Measurements from ENCODE around the gene HSD17B7. TPM values are rescaled to one million over a fixed set of nuclear protein-coding genes. Genes with fewer than 3 reads are reported as not detected.

HSD17B7 gene
- total and polyA plus RNA-seq, 2 of the 13 experiments (the other 11 are each of a cell fraction or from before 2014, with no cell fraction given) = 43.9 to 84.9 TPM

- TF ChIP-seq POLR2A (IDR thresholded peaks at IDR 0.05; ENCODE audit: insufficient read depth in 1 of 2, low read depth in 2 of 2, low read length in 2 of 2) (peak; percentile 38 to 76; a peak in 3 of 4 replicates), POLR2G (IDR thresholded peaks at IDR 0.05; ENCODE audit: low read depth, low read length) (peak; percentile 61; the same call in 1 of the 2 replicates), TBX2 (CRISPR knock-in tag; IDR thresholded peaks at IDR 0.05; ENCODE audit: borderline replicate concordance) (peak; percentile 47; the same call in 1 of the 2 replicates), GATAD1 (CRISPR knock-in tag; IDR thresholded peaks at IDR 0.05) (peak; percentile 56; the same call in 1 of the 2 replicates), HNF1B (CRISPR knock-in tag; IDR thresholded peaks at IDR 0.05) (peak; percentile 68; the same call in 1 of the 2 replicates), ZNF205 (CRISPR knock-in tag; IDR thresholded peaks at IDR 0.05) (peak; percentile 66; the same call in 1 of the 2 replicates), HDAC1 (CRISPR knock-in tag; IDR thresholded peaks at IDR 0.05) (peak; percentile 54), SP5 (CRISPR knock-in tag; IDR thresholded peaks at IDR 0.05; ENCODE audit: borderline replicate concordance, low read depth) (peak; percentile 39; the same call in 1 of the 2 replicates), HNRNPLL (IDR thresholded peaks at IDR 0.05; ENCODE audit: low read depth, low read length, poor library complexity, severe bottlenecking) (peak; percentile 79), GABPB1 (CRISPR knock-in tag; IDR thresholded peaks at IDR 0.05) (peak; percentile 37; the same call in 1 of the 2 replicates), CREB1 (IDR thresholded peaks at IDR 0.05) (peak; percentile 83), CREB1 (CRISPR knock-in tag; IDR thresholded peaks at IDR 0.05) (peak; percentile 85), ZNF878 (CRISPR knock-in tag; IDR thresholded peaks at IDR 0.05) (0 out of 2 replicates have a peak, but pooled peaks have one; percentile 40), MED1 (CRISPR knock-in tag; IDR thresholded peaks at IDR 0.05) (peak; percentile 67), PITX1 (CRISPR knock-in tag; IDR thresholded peaks at IDR 0.05) (peak; percentile 90), HDAC2 (CRISPR knock-in tag; IDR thresholded peaks at IDR 0.05) (peak; percentile 23; the same call in 1 of the 2 replicates), ZNF331 (CRISPR knock-in tag; IDR thresholded peaks at IDR 0.05) (peak; percentile 80), RFXAP (CRISPR knock-in tag; IDR thresholded peaks at IDR 0.05; ENCODE audit: borderline replicate concordance) (peak; percentile 45; the same call in 1 of the 2 replicates), SAP130 (CRISPR knock-in tag; IDR thresholded peaks at IDR 0.05; ENCODE audit: low read depth) (peak; percentile 79), DR1 (CRISPR knock-in tag; IDR thresholded peaks at IDR 0.05) (peak; percentile 27; the same call in 1 of the 2 replicates)
- TF ChIP-seq, protein P1, sequence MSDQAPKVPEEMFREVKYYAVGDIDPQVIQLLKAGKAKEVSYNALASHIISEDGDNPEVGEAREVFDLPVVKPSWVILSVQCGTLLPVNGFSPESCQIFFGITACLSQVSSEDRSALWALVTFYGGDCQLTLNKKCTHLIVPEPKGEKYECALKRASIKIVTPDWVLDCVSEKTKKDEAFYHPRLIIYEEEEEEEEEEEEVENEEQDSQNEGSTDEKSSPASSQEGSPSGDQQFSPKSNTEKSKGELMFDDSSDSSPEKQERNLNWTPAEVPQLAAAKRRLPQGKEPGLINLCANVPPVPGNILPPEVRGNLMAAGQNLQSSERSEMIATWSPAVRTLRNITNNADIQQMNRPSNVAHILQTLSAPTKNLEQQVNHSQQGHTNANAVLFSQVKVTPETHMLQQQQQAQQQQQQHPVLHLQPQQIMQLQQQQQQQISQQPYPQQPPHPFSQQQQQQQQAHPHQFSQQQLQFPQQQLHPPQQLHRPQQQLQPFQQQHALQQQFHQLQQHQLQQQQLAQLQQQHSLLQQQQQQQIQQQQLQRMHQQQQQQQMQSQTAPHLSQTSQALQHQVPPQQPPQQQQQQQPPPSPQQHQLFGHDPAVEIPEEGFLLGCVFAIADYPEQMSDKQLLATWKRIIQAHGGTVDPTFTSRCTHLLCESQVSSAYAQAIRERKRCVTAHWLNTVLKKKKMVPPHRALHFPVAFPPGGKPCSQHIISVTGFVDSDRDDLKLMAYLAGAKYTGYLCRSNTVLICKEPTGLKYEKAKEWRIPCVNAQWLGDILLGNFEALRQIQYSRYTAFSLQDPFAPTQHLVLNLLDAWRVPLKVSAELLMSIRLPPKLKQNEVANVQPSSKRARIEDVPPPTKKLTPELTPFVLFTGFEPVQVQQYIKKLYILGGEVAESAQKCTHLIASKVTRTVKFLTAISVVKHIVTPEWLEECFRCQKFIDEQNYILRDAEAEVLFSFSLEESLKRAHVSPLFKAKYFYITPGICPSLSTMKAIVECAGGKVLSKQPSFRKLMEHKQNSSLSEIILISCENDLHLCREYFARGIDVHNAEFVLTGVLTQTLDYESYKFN (CRISPR knock-in tag; conservative IDR thresholded peaks at IDR 0.05) = 0 out of 2 replicates have a peak, but pooled peaks have one; percentile 21
- TF ChIP-seq, protein P2, sequence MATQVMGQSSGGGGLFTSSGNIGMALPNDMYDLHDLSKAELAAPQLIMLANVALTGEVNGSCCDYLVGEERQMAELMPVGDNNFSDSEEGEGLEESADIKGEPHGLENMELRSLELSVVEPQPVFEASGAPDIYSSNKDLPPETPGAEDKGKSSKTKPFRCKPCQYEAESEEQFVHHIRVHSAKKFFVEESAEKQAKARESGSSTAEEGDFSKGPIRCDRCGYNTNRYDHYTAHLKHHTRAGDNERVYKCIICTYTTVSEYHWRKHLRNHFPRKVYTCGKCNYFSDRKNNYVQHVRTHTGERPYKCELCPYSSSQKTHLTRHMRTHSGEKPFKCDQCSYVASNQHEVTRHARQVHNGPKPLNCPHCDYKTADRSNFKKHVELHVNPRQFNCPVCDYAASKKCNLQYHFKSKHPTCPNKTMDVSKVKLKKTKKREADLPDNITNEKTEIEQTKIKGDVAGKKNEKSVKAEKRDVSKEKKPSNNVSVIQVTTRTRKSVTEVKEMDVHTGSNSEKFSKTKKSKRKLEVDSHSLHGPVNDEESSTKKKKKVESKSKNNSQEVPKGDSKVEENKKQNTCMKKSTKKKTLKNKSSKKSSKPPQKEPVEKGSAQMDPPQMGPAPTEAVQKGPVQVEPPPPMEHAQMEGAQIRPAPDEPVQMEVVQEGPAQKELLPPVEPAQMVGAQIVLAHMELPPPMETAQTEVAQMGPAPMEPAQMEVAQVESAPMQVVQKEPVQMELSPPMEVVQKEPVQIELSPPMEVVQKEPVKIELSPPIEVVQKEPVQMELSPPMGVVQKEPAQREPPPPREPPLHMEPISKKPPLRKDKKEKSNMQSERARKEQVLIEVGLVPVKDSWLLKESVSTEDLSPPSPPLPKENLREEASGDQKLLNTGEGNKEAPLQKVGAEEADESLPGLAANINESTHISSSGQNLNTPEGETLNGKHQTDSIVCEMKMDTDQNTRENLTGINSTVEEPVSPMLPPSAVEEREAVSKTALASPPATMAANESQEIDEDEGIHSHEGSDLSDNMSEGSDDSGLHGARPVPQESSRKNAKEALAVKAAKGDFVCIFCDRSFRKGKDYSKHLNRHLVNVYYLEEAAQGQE (IDR thresholded peaks at IDR 0.05; ENCODE audit: borderline replicate concordance in 1 of 2, low read depth in 1 of 2, low read length in 2 of 2) = peak in 1 of 2 experiments; percentile 52; a peak in 1 of 4 replicates
Observed at GRCh38 chr1:162790303-162790984, at the start of gene HSD17B7 (continued).
